Trophoblast cell (in vitro differentiated cells and primary cell): Measurements from ENCODE around the gene TAGLN3.

ENCODE experiments used
- DNase-seq, 2 donors: peaks; one replicate each; pipeline ENCODE4 v3.0.0-alpha.2; 2016
- H2AFZ ChIP-seq: 2 replicates; pipeline ENCODE4 v1.6.1; 2013; ENCODE audit warnings: low read length, moderate library complexity, mild to moderate bottlenecking; ENCODE audit not compliant: insufficient read depth, poor library complexity
- H2AK5ac ChIP-seq: 2 replicates; pipeline ENCODE4 v1.6.1; 2013; ENCODE audit warnings: mild to moderate bottlenecking, low read length
- H2BK120ac ChIP-seq: 2 replicates; pipeline ENCODE4 v1.6.1; 2013; ENCODE audit warnings: low read length, mild to moderate bottlenecking, moderate library complexity; ENCODE audit not compliant: insufficient read depth, poor library complexity
- H2BK12ac ChIP-seq: 2 replicates; pipeline ENCODE4 v1.6.1; 2013; ENCODE audit warnings: mild to moderate bottlenecking, low read length, moderate library complexity
- H2BK5ac ChIP-seq: 2 replicates; pipeline ENCODE4 v1.6.1; 2013; ENCODE audit warnings: low read length, low read depth, moderate library complexity, mild to moderate bottlenecking; ENCODE audit not compliant: poor library complexity
- H3K14ac ChIP-seq: 2 replicates; pipeline ENCODE4 v1.6.1; 2013; ENCODE audit warnings: mild to moderate bottlenecking, low read length
- H3K18ac ChIP-seq: 2 replicates; pipeline ENCODE4 v1.6.1; 2013; ENCODE audit warnings: mild to moderate bottlenecking, low read length
- H3K23ac ChIP-seq: 2 replicates; pipeline ENCODE4 v1.6.1; 2013; ENCODE audit warnings: low read length
- H3K27ac ChIP-seq: 2 replicates; pipeline ENCODE4 v1.5.1; 2013; ENCODE audit warnings: low read depth, mild to moderate bottlenecking, inconsistent platforms, low read length, moderate library complexity
- H3K27me3 ChIP-seq: 2 replicates; pipeline ENCODE4 v1.6.1; 2013; ENCODE audit warnings: inconsistent platforms, mild to moderate bottlenecking, low read length, moderate library complexity; ENCODE audit not compliant: insufficient read depth
- H3K36me3 ChIP-seq, 2 experiments: 1 replicate in 1 of 2; 2 replicates in 1 of 2; pipeline ENCODE4 v1.6.1; 2013; ENCODE audit warnings: low read length in 2 of 2, mild to moderate bottlenecking in 2 of 2, moderate library complexity in 1 of 2; ENCODE audit not compliant: insufficient read depth in 2 of 2, control insufficient read depth in 1 of 2
- H3K4ac ChIP-seq: 2 replicates; pipeline ENCODE4 v1.6.1; 2013; ENCODE audit warnings: low read depth, mild to moderate bottlenecking, low read length, moderate library complexity
- H3K4me1 ChIP-seq, 2 experiments: 1 replicate in 1 of 2; 2 replicates in 1 of 2; pipeline ENCODE4 v1.6.1; 2013; ENCODE audit warnings: low read length in 2 of 2, mild to moderate bottlenecking in 2 of 2, moderate library complexity in 1 of 2; ENCODE audit not compliant: insufficient read depth in 2 of 2, control insufficient read depth in 1 of 2
- H3K4me2 ChIP-seq: 2 replicates; pipeline ENCODE4 v1.6.1; 2013; ENCODE audit warnings: inconsistent platforms, mild to moderate bottlenecking, low read length, moderate library complexity
- H3K4me3 ChIP-seq: 2 replicates; pipeline ENCODE4 v1.5.1; 2013; ENCODE audit warnings: mild to moderate bottlenecking, low read depth, low read length, inconsistent platforms
- H3K79me1 ChIP-seq: one replicate; pipeline ENCODE4 v1.6.1; 2013; ENCODE audit warnings: low read length
- H3K79me2 ChIP-seq: 2 replicates; pipeline ENCODE4 v1.6.1; 2013; ENCODE audit warnings: low read length, mild to moderate bottlenecking; ENCODE audit not compliant: control insufficient read depth, insufficient read depth, poor library complexity
- H3K9ac ChIP-seq: 2 replicates; pipeline ENCODE4 v1.6.1; 2013; ENCODE audit warnings: mild to moderate bottlenecking, low read length
- H3K9me3 ChIP-seq: 2 replicates; pipeline ENCODE4 v1.6.1; 2013; ENCODE audit warnings: low read depth, mild to moderate bottlenecking, control low read depth, inconsistent platforms, low read length; ENCODE audit not compliant: insufficient read depth
- H4K12ac ChIP-seq: 2 replicates; pipeline ENCODE4 v1.6.1; 2013; ENCODE audit warnings: low read depth, mild to moderate bottlenecking, low read length, moderate library complexity
- H4K8ac ChIP-seq: 2 replicates; pipeline ENCODE4 v1.6.1; 2013; ENCODE audit warnings: low read depth, mild to moderate bottlenecking, low read length, moderate library complexity
- H4K91ac ChIP-seq: one replicate; pipeline ENCODE4 v1.6.1; 2013; ENCODE audit warnings: low read depth, mild to moderate bottlenecking, low read length, moderate library complexity
- WGBS: extraction: QIAGEN DNeasy Blood & Tissue Kit; methylation state at CpG from one replicate; pipeline ENCODE4 v1.1.7; 2013; ENCODE audit warnings: missing lambda C conversion rate; ENCODE audit not compliant: insufficient read length, insufficient coverage; ENCODE audit errors: extremely low coverage; 5-methylcytosine and 5-hydroxymethylcytosine counted together

Gene TAGLN3

GRCh38 chr3:112017091-112017490 lies 18.4 kb downstream of the TAGLN3 start:
- H2BK5ac ChIP-seq = no peak overlapping the region
- no peak overlapping the region for H3K14ac ChIP-seq
- no peak overlapping the region for H2AK5ac ChIP-seq
- H3K9me3 ChIP-seq = no peaks in the 10 kb centered on the region
- H3K27me3 ChIP-seq = no peaks in the 10 kb centered on the region
- no peaks in the 10 kb centered on the region for H3K79me2 ChIP-seq
- no peak overlapping the region for H4K91ac ChIP-seq
- H3K27ac ChIP-seq = no peak overlapping the region
- H2BK120ac ChIP-seq = no peak overlapping the region
- H3K4ac ChIP-seq = no peak overlapping the region
- H3K18ac ChIP-seq = no peak overlapping the region
- no peak overlapping the region for H3K4me3 ChIP-seq
- no peak overlapping the region for H3K9ac ChIP-seq
- DNase-seq = no peak
- no peak overlapping the region for H2BK12ac ChIP-seq
- no peak overlapping the region for H4K12ac ChIP-seq
- no peak overlapping the region for H2AFZ ChIP-seq
- H4K8ac ChIP-seq = no peak overlapping the region
- no peak overlapping the region for H3K23ac ChIP-seq
- no peaks in the 10 kb centered on the region for H3K79me1 ChIP-seq
- H3K4me2 ChIP-seq = no peak overlapping the region
- no peaks in the 10 kb centered on the region for H3K36me3 ChIP-seq
- no peaks in the 10 kb centered on the region for H3K4me1 ChIP-seq

GRCh38 chr3:112018712-112019111 lies 20.0 kb downstream of the TAGLN3 start:
- Histone ChIP-seq H3K9me3 (no peaks in the 10 kb centered on the region), H3K79me2 (no peaks in the 10 kb centered on the region), H3K9ac (no peak overlapping the region), H3K27ac (no peak overlapping the region), H2BK5ac (no peak overlapping the region), H4K91ac (no peak overlapping the region), H3K4me3 (no peak overlapping the region), H2AFZ (no peak overlapping the region), H2AK5ac (no peak overlapping the region), H4K8ac (no peak overlapping the region), H3K4me2 (no peak overlapping the region), H3K27me3 (no peaks in the 10 kb centered on the region), H3K18ac (no peak overlapping the region), H4K12ac (no peak overlapping the region), H2BK12ac (no peak overlapping the region), H3K4me1 (no peaks in the 10 kb centered on the region), H3K14ac (no peak overlapping the region), H2BK120ac (no peak overlapping the region), H3K4ac (no peak overlapping the region), H3K36me3 (no peaks in the 10 kb centered on the region), H3K23ac (no peak overlapping the region), H3K79me1 (no peaks in the 10 kb centered on the region)
- WGBS = no CpG with 5 or more reads among the region's 4 CpGs
- no peak for DNase-seq

GRCh38 chr3:112019716-112020115 lies 21.0 kb downstream of the TAGLN3 start:
- no peak overlapping the region for H3K9ac ChIP-seq
- no CpG with 5 or more reads among the region's 1 CpG for WGBS
- H3K14ac ChIP-seq = no peak overlapping the region

DNA sequence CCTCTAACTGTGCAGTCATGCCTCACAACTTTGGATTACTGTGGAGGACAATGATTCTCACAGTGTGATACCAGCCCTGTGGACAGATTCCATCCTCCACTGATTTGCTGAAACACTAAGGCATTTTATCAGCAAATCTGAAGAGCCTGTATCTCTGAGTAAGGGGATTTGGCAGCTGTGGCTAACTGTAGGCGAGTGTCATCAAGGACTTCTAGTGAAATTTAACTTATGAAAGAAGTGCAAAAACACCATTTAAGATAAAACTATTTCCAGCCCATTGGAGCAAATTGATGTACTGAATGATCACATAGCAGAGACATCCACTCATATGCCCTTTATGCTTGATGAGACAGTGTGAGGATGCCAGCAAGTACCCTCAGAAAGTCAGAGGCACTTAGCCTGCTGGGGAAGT lies 22.0 kb downstream of the TAGLN3 start:
- Histone ChIP-seq H4K8ac (no peak overlapping the region), H3K23ac (no peak overlapping the region), H4K91ac (no peak overlapping the region), H2BK120ac (no peak overlapping the region), H3K4me3 (no peak overlapping the region), H3K4me2 (no peak overlapping the region), H2BK5ac (no peak overlapping the region), H3K9me3 (no peaks in the 10 kb centered on the region), H2BK12ac (no peak overlapping the region), H3K4ac (no peak overlapping the region), H3K79me2 (no peaks in the 10 kb centered on the region), H2AFZ (no peak overlapping the region), H3K36me3 (no peaks in the 10 kb centered on the region), H3K14ac (no peak overlapping the region), H3K4me1 (no peaks in the 10 kb centered on the region), H3K27me3 (no peaks in the 10 kb centered on the region), H3K18ac (no peak overlapping the region), H2AK5ac (no peak overlapping the region), H4K12ac (no peak overlapping the region), H3K9ac (no peak overlapping the region), H3K79me1 (no peaks in the 10 kb centered on the region), H3K27ac (no peak overlapping the region)
- WGBS = no CpG with 5 or more reads among the region's 1 CpG
- DNase-seq = peak in 1 of 2 donors; percentile 30

More at GRCh38 chr3:112019716-112020115, 21.0 kb downstream of the TAGLN3 start:
- Histone ChIP-seq H3K23ac (no peak overlapping the region), H3K36me3 (no peaks in the 10 kb centered on the region), H4K8ac (no peak overlapping the region), H3K27ac (no peak overlapping the region), H2BK120ac (no peak overlapping the region), H3K79me1 (no peaks in the 10 kb centered on the region), H3K4me2 (no peak overlapping the region), H4K12ac (no peak overlapping the region), H3K4me3 (no peak overlapping the region), H2AK5ac (no peak overlapping the region), H3K4me1 (no peaks in the 10 kb centered on the region), H3K27me3 (no peaks in the 10 kb centered on the region), H2BK5ac (no peak overlapping the region), H2BK12ac (no peak overlapping the region), H3K4ac (no peak overlapping the region), H2AFZ (no peak overlapping the region), H3K9me3 (no peaks in the 10 kb centered on the region), H4K91ac (no peak overlapping the region), H3K79me2 (no peaks in the 10 kb centered on the region), H3K18ac (no peak overlapping the region)
- DNase-seq = no peak
